Activated CD8-positive, alpha-beta T cell treated with anti-CD3 and anti-CD28 coated beads for 36 hours (primary cell): ENCODE results near the gene SLX4IP. TPM values are rescaled to one million over a fixed set of nuclear protein-coding genes. Genes with fewer than 3 reads are reported as not detected.

ENCODE experiments used
- ATAC-seq: fragments of 200-7000 bp; cut with Tn5 transposase; one replicate; pipeline ENCODE4 v1.10.0; 2021; ENCODE audit warnings: mild to moderate bottlenecking, moderate library complexity
- CTCF ChIA-PET: fragments of 350-600 bp; sonication (Branson Sonifier 250); formaldehyde crosslinking; loops from one replicate; lab custom pipeline; 2021; ENCODE audit warnings: antibody characterized with exemption; lab: Charles Lee
- POLR2A ChIA-PET: fragments of 350-600 bp; sonication (Branson Sonifier 250); formaldehyde crosslinking; loops from one replicate; lab custom pipeline; 2021; ENCODE audit warnings: antibody characterized with exemption; lab: Charles Lee
- DNase-seq: peaks from one replicate; pipeline ENCODE4 v3.0.0-alpha.2; 2020
- H3K27ac Mint-ChIP-seq: one replicate; pipeline ENCODE4 v1.8.0; 2021; ENCODE audit warnings: mild to moderate bottlenecking, mixed read lengths
- H3K27me3 Mint-ChIP-seq: one replicate; pipeline ENCODE4 v1.8.0; 2021; ENCODE audit warnings: mixed read lengths
- H3K36me3 Mint-ChIP-seq: one replicate; pipeline ENCODE4 v1.8.0; 2021; ENCODE audit warnings: low read depth, mixed read lengths
- H3K4me1 Mint-ChIP-seq: one replicate; pipeline ENCODE4 v1.8.0; 2021; ENCODE audit warnings: low read depth, mixed read lengths
- H3K4me3 Mint-ChIP-seq: one replicate; pipeline ENCODE4 v1.8.0; 2021; ENCODE audit warnings: mild to moderate bottlenecking, moderate library complexity, mixed read lengths
- H3K9me3 Mint-ChIP-seq: one replicate; pipeline ENCODE4 v1.8.0; 2021; ENCODE audit warnings: mixed read lengths
- CTCF ChIP-seq: fragments of 200-600 bp; IDR thresholded peaks from one replicate; pipeline ENCODE4 v1.8.0; 2022; ENCODE audit warnings: antibody characterized with exemption, mild to moderate bottlenecking
- intact Hi-C: fragments of 100-400 bp; cut with micrococcal nuclease; formaldehyde crosslinking; loops from one replicate; pipeline ENCODE4 v1.10.0; 2022
- total RNA-seq, 2 experiments: library from RNA; stranded (reverse); gene quantifications; one replicate each; pipeline ENCODE4 v1.2.3, GENCODE V29; 2021

SLX4IP gene
- total RNA-seq, 2 experiments from 2014 or later = 6.5 to 7.3 TPM

DNA sequence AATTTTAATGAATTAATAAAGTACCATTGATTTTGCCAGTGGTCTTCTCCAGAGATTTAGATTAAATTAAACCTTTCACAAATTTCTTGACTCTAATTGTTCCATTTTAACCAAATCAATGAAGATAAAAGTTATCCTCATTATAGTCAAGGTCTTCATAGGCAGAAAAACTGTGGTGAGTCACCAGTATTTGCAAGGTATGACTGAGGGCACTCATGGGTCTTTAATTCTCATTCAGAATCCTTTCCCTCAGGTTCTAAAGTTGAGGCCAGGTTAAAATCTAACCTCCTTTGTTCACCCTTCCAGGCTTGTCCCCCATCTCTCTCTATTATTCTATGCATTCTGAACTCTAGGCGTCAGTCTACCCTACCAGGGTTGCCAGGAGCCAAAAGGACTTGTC lies 144.8 kb downstream of the SLX4IP start:
- intact Hi-C loops = no loop called here
- Mint-ChIP-seq H3K9me3 (no peaks in the 10 kb centered on the region), H3K27me3 (no peaks in the 10 kb centered on the region), H3K4me1 (peaks cover 7% of the 10 kb centered on the region), H3K4me3 (no peak overlapping the region), H3K36me3 (peaks cover 7% of the 10 kb centered on the region), H3K27ac (no peak overlapping the region)
- DNase-seq = no peak
- ChIA-PET POLR2A (no interaction called here), CTCF (no interaction called here)
- no peak for ATAC-seq
- no peak for TF ChIP-seq CTCF

DNA sequence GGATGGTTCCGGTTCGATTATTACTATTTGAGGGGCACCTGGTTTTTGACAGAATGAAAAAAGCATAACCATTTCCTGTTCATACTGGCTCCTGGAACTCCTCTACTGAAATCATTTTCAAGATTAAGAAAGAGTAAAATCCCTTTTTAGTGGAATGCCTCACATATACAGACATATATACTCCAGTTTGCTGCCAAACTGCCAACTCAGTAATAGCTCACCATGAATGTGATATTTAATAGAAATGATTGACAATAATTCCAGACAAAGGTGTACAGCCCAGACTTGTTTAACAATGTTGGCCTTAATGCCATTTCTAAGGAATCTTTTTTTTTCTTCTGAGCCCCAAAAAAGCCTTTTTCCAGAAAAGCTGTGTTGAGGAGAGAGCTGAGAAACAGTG lies 145.6 kb downstream of the SLX4IP start:
- H3K4me1 Mint-ChIP-seq = peaks cover 7% of the 10 kb centered on the region
- no peak overlapping the region for H3K27ac Mint-ChIP-seq
- no peak for DNase-seq
- H3K36me3 Mint-ChIP-seq = peaks cover 5% of the 10 kb centered on the region
- ChIA-PET POLR2A (no interaction called here), CTCF (no interaction called here)
- no peaks in the 10 kb centered on the region for H3K27me3 Mint-ChIP-seq
- no peaks in the 10 kb centered on the region for H3K9me3 Mint-ChIP-seq
- TF ChIP-seq CTCF = no peak
- no peak overlapping the region for H3K4me3 Mint-ChIP-seq
- intact Hi-C loops = no loop called here
- ATAC-seq = no peak

DNA sequence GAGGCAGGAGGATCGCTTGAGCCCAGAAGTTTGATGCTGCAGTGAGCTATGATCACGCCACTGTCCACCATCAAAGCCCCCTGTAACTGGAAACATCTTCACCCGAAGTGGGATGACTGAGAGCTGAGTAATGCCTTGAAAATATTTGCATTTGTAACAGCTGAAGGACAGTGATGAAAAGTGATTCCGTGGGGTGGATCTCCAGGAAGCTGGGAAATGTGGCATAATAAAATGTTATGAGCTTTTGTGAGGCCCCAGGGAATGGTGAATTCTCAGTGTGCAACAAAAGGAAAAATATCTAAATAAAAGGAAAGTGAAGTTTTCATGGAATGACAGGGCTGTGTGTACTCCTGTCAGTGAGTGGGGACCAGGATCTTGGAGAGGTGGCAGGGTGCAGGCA lies 146.7 kb downstream of the SLX4IP start:
- Mint-ChIP-seq H3K4me1 (peaks cover 7% of the 10 kb centered on the region), H3K4me3 (no peak overlapping the region), H3K27ac (no peak overlapping the region), H3K36me3 (peaks cover 7% of the 10 kb centered on the region), H3K9me3 (no peaks in the 10 kb centered on the region), H3K27me3 (no peaks in the 10 kb centered on the region)
- intact Hi-C loops = no loop called here
- CTCF ChIA-PET = no interaction called here
- no peak for TF ChIP-seq CTCF
- ATAC-seq = no peak
- no peak for DNase-seq
- POLR2A ChIA-PET = no interaction called here

GRCh38 chr20:10584371-10584770 lies 149.3 kb downstream of the SLX4IP start:
- intact Hi-C loops = no loop called here
- Mint-ChIP-seq H3K4me3 (no peak overlapping the region), H3K27ac (no peak overlapping the region), H3K27me3 (no peaks in the 10 kb centered on the region), H3K4me1 (no peaks in the 10 kb centered on the region), H3K36me3 (peaks cover 2% of the 10 kb centered on the region), H3K9me3 (no peaks in the 10 kb centered on the region)
- POLR2A ChIA-PET = no interaction called here
- DNase-seq (no peak), ATAC-seq (no peak)
- no peak for TF ChIP-seq CTCF
- CTCF ChIA-PET = interaction anchor here (0.9 to 2.3 kb wide), 3 partner anchors 13 to 31 kb away, joined by 3 to 5 read pairs (median 3); no protein-coding TSS in a partner anchor

DNA sequence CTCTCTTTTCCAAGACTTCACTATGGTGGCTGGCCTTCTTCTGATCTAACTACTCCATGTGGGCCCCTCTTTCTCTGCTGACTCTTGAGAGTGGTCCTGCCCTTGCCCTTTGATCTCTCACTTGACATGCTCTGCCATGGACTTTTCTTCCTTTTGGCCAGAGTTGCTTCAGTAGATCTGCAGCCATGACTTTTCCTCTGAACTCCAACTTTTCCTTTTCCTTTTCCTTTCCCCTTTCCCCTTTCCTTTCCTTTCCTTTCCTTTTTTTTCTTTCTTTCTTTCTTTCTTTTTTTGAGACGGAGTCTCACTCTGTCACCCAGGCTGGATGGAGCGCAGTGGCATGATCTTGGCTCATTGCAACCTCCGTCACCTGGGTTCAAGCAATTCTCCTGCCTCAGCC lies 150.2 kb downstream of the SLX4IP start:
- no peak for ATAC-seq

More for the DNA sequence above, 150.2 kb downstream of the SLX4IP start:
- POLR2A ChIA-PET = no interaction called here
- intact Hi-C loops = no loop called here
- Mint-ChIP-seq H3K9me3 (no peaks in the 10 kb centered on the region), H3K4me1 (no peaks in the 10 kb centered on the region), H3K36me3 (peaks cover 2% of the 10 kb centered on the region), H3K27me3 (no peaks in the 10 kb centered on the region), H3K27ac (no peak overlapping the region), H3K4me3 (no peak overlapping the region)
- no peak for DNase-seq
- TF ChIP-seq CTCF = no peak
- CTCF ChIA-PET = interaction anchor here (0.9 to 2.3 kb wide), 2 partner anchors 12 to 32 kb away, joined by 3 to 5 read pairs; no protein-coding TSS in a partner anchor
